ENCODE measurements around the gene SERPINB10.

DNA sequence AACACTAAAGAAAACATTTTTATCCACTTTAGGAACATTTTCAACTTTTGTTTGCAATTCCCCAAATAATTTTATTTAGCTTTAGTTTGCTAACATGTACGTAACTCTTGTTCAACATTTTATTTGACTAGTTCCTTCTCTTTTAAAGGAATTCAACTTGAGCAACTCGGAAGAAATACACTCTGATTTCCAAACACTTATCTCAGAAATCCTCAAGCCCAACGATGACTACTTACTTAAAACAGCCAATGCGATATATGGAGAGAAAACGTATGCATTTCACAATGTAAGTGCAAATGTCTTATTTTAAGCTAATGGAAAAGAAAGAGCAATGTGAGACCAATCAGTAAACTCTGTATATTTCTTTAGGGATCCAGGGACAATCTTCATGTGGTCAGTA lies 10.1 kb downstream of the SERPINB10 start:
- TF ChIP-seq ZNF565 (CRISPR knock-in tag; conservative IDR thresholded peaks at IDR 0.05; ENCODE audit: low read depth) (no peak), OSR1 (CRISPR knock-in tag; IDR thresholded peaks at IDR 0.05) (no peak), CREB5 (CRISPR knock-in tag; IDR thresholded peaks at IDR 0.05; ENCODE audit: low read depth) (no peak)

All from SK-N-SH treated with all-trans-retinoic acid at 6 μM for 48 hours (cell line).